ENCODE data around the gene PRKCE.
"Not testable (repeated sequence)": the region's sequence is repeated elsewhere in the genome, so short reads cannot be mapped to it uniquely, and the experiment has no call there.

- not testable (repeated sequence) for TF ChIP-seq CTCF (IDR thresholded peaks at IDR 0.05); NFIC (IDR thresholded peaks at IDR 0.05; ENCODE audit: borderline replicate concordance); TCF12 (IDR thresholded peaks at IDR 0.05)
Observed at GRCh38 chr2:45917561-45918176, 266.2 kb downstream of the PRKCE start.

Data from SK-N-SH (cell line).